ENCODE measurements around the gene JAG2. TPM values are rescaled to one million over a fixed set of nuclear protein-coding genes. Genes with fewer than 3 reads are reported as not detected.

Gene JAG2
- total RNA-seq, 1 donor from 2014 or later, result 84.1 TPM

DNA sequence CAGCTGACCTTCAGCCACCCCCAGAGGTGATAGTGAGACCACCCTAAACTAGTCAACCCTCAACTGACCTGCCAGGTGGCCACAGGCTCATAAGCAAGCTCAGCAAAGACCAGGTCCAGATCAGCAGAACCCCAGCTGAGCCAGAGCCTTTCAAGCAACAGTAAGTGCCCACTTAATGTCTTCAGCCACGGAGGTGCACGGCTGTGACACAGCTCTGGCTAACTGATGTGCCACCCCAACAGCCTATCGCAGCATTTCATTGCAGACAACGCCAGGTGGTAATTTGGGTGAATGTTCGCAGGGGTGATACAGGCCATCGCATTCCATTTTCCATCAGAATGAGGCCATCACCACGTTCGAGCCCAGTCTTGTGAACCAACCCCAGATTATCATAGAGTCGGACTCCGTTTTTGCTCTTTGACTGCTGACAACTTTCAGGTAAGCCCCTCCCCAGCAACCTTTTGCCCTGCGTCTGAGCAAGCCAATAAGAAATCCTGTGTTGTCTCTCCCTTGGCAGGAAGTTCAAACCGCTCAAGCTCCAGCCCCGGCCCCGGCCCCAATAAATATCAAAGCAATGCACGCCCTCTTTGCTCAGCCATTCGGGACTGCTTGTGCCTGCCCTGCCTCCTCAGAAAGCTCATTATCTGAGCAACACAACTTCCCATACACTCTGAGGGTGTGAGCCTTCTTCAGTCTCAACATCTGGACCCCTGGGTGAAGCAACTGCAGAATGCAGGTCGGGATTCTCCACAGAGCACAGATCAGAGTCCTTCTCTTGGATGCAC, 44.4 kb downstream of the JAG2 start:
- Mint-ChIP-seq H3K9me3 (ENCODE audit: unreplicated experiment) (peaks cover 10% of the 10 kb centered on the region), H3K27me3 (ENCODE audit: unreplicated experiment) (peaks cover 3% of the 10 kb centered on the region), H3K4me3 (ENCODE audit: unreplicated experiment) (no peak overlapping the region), H3K27ac (ENCODE audit: unreplicated experiment) (no peak overlapping the region), H3K4me1 (ENCODE audit: low read depth, unreplicated experiment) (no peaks in the 10 kb centered on the region), H3K36me3 (ENCODE audit: unreplicated experiment) (peaks cover 14% of the 10 kb centered on the region)
- TF ChIP-seq, protein P1, sequence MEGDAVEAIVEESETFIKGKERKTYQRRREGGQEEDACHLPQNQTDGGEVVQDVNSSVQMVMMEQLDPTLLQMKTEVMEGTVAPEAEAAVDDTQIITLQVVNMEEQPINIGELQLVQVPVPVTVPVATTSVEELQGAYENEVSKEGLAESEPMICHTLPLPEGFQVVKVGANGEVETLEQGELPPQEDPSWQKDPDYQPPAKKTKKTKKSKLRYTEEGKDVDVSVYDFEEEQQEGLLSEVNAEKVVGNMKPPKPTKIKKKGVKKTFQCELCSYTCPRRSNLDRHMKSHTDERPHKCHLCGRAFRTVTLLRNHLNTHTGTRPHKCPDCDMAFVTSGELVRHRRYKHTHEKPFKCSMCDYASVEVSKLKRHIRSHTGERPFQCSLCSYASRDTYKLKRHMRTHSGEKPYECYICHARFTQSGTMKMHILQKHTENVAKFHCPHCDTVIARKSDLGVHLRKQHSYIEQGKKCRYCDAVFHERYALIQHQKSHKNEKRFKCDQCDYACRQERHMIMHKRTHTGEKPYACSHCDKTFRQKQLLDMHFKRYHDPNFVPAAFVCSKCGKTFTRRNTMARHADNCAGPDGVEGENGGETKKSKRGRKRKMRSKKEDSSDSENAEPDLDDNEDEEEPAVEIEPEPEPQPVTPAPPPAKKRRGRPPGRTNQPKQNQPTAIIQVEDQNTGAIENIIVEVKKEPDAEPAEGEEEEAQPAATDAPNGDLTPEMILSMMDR (IDR thresholded peaks at IDR 0.05; ENCODE audit: partially characterized antibody, unreplicated experiment), result no peak
- DNase-seq, result no peak

DNA sequence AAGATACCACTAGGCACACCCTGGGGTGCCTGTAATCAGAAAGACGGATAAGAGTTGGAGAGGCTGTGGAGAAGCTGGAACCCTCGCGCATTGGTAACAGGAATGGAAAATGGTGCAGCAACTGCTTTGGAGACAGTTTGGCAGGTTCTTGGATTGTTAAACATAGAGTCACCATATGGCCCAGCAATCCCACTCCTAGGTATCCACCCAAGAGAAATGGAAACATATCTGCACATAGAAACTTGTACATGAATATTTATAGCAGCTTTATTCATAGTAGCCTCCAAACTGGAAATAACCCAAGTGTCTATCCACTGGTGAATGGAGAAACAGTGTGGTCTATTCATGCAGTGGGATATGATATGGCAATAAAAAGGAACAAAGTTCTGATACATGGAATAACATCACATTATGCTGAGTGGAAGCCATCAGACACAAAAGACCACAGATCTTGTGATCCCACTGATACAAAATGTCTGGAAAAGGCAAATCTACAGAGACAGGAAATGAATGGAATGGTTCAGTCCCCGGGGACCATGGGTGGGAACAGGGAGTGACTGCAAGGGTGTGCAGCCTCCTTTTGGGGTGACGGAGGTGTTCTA, 45.4 kb downstream of the JAG2 start:
- TF ChIP-seq, protein P1 (IDR thresholded peaks at IDR 0.05; ENCODE audit: partially characterized antibody, unreplicated experiment), result no peak
- Mint-ChIP-seq H3K36me3 (ENCODE audit: unreplicated experiment) (peaks cover 14% of the 10 kb centered on the region), H3K4me1 (ENCODE audit: low read depth, unreplicated experiment) (no peaks in the 10 kb centered on the region), H3K4me3 (ENCODE audit: unreplicated experiment) (no peak overlapping the region), H3K9me3 (ENCODE audit: unreplicated experiment) (peaks cover 10% of the 10 kb centered on the region), H3K27me3 (ENCODE audit: unreplicated experiment) (peaks cover 3% of the 10 kb centered on the region), H3K27ac (ENCODE audit: unreplicated experiment) (no peak overlapping the region)
- DNase-seq, result no peak

DNA sequence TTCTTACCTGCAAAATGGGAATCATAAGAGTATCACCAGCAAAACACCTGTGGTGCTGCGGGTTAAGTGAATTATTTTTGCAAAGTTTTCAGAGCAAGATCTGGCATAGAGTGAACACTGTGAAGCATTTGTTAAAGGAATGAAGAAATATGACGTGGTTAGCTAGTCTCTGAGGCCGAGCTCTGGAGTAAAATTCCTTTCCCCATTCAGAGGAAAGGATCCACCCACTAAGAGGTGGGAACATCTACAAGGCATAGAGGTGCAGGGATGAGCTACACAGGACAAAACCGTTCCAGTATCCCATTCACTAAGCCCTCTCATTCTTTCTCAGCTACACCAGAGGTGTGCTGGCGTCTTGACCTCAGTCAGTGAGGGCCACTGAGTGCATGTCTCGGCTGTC, 48.5 kb downstream of the JAG2 start:
- H3K4me1 Mint-ChIP-seq (ENCODE audit: low read depth, unreplicated experiment), result no peaks in the 10 kb centered on the region
- TF ChIP-seq, protein P1 (IDR thresholded peaks at IDR 0.05; ENCODE audit: partially characterized antibody, unreplicated experiment), result no peak
- peaks cover 14% of the 10 kb centered on the region for H3K36me3 Mint-ChIP-seq (ENCODE audit: unreplicated experiment)
- H3K4me3 Mint-ChIP-seq (ENCODE audit: unreplicated experiment), result no peak overlapping the region
- H3K27me3 Mint-ChIP-seq (ENCODE audit: unreplicated experiment), result peaks cover 8% of the 10 kb centered on the region
- no peak overlapping the region for H3K27ac Mint-ChIP-seq (ENCODE audit: unreplicated experiment)
- no peak for DNase-seq
- peaks cover 13% of the 10 kb centered on the region for H3K9me3 Mint-ChIP-seq (ENCODE audit: unreplicated experiment)

DNA sequence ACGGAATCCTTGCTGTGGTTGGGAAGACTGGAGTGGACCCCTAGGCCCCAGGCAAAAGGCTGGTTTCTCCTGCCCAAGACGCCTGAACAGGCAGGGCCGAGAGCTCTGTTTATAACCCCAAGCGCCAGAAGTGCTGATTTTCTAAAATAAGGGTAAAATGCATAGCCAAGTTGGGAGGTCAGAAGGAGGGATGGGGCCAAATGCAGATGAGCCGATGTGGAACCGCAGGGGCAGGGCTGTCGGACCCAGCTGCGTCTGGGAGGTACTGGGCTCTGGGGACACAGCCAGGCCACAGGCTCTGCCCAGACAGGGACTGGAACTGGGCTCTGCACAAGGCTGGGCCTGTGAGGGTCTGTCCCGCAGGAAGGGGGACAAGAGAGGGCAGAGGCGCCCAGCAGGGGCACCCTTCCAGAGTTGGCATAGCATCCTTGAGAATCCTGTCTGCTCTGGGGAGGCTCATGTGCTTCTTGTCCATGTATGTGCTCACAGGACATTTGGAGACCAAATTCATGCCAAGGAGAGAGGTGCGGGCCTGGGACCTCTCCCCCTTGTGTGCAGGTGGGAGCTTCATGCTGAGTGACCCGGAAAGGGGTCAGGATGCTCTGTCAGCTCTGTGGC, 49.1 kb downstream of the JAG2 start:
- DNase-seq, result no peak
- peaks cover 14% of the 10 kb centered on the region for H3K36me3 Mint-ChIP-seq (ENCODE audit: unreplicated experiment)
- H3K27me3 Mint-ChIP-seq (ENCODE audit: unreplicated experiment), result peaks cover 8% of the 10 kb centered on the region
- H3K27ac Mint-ChIP-seq (ENCODE audit: unreplicated experiment), result no peak overlapping the region
- H3K9me3 Mint-ChIP-seq (ENCODE audit: unreplicated experiment), result peaks cover 13% of the 10 kb centered on the region
- no peak overlapping the region for H3K4me3 Mint-ChIP-seq (ENCODE audit: unreplicated experiment)
- TF ChIP-seq, protein P1 (IDR thresholded peaks at IDR 0.05; ENCODE audit: partially characterized antibody, unreplicated experiment), result no peak
- H3K4me1 Mint-ChIP-seq (ENCODE audit: low read depth, unreplicated experiment), result no peaks in the 10 kb centered on the region

All from glutamatergic neuron (in vitro differentiated cells).